DND-41 (cell line): ENCODE data around the gene SERINC2.

Source experiments
- ATAC-seq: fragments of 200-7000 bp; cut with Tn5 transposase; 3 replicates; pipeline ENCODE4 v1.9.1; 2021; ENCODE audit warnings: low read depth; ENCODE audit not compliant: insufficient read depth
- DNase-seq: peaks from one replicate; pipeline ENCODE4 v3.0.0-alpha.2; 2020
- H2AFZ ChIP-seq: 2 replicates; pipeline ENCODE4 v1.6.0; 2012; ENCODE audit warnings: low read depth, low read length
- H3K27ac ChIP-seq: 2 replicates; pipeline ENCODE4 v1.5.1; 2012; ENCODE audit warnings: low read length, inconsistent platforms
- H3K27me3 ChIP-seq: fragments of 200-600 bp; sonication (generic); 2 replicates; pipeline ENCODE4 v1.6.0; 2012; ENCODE audit warnings: low read length, mild to moderate bottlenecking, inconsistent platforms; ENCODE audit not compliant: insufficient read depth, poor library complexity
- H3K36me3 ChIP-seq: 2 replicates; pipeline ENCODE4 v1.5.1; 2012; ENCODE audit warnings: low read length, inconsistent platforms; ENCODE audit not compliant: insufficient read depth
- H3K4me1 ChIP-seq: 2 replicates; pipeline ENCODE4 v1.5.1; 2012; ENCODE audit warnings: mild to moderate bottlenecking, low read length; ENCODE audit not compliant: insufficient read depth
- H3K4me2 ChIP-seq: 2 replicates; pipeline ENCODE4 v1.6.0; 2012; ENCODE audit warnings: mild to moderate bottlenecking, moderate library complexity, low read length, inconsistent platforms; ENCODE audit not compliant: insufficient read depth
- H3K4me3 ChIP-seq, 2 experiments: fragments of 200-600 bp in 1 of 2; shearing (Covaris generic) in 1 of 2; 2 replicates each; pipeline ENCODE4 v1.5.1; 2012 to 2016; ENCODE audit warnings: inconsistent platforms in 2 of 2, low read length in 2 of 2, mild to moderate bottlenecking in 2 of 2, low read depth in 1 of 2, moderate library complexity in 1 of 2
- H3K79me2 ChIP-seq: 2 replicates; pipeline ENCODE4 v1.6.0; 2012; ENCODE audit warnings: low read length, inconsistent platforms; ENCODE audit not compliant: insufficient read depth
- H3K9ac ChIP-seq: 2 replicates; pipeline ENCODE4 v1.6.0; 2012; ENCODE audit warnings: low read depth, mild to moderate bottlenecking, inconsistent platforms, low read length, moderate library complexity
- H3K9me3 ChIP-seq: 2 replicates; pipeline ENCODE4 v1.5.1; 2012; ENCODE audit warnings: low read length, moderate library complexity, mild to moderate bottlenecking, inconsistent platforms; ENCODE audit not compliant: insufficient read depth, severe bottlenecking
- H4K20me1 ChIP-seq: 2 replicates; pipeline ENCODE4 v1.6.0; 2012; ENCODE audit warnings: low read length; ENCODE audit not compliant: insufficient read depth
- EZH2 ChIP-seq: IDR thresholded peaks from 3 replicates; pipeline ENCODE4 v1.6.1; 2012; ENCODE audit warnings: borderline replicate concordance, low read depth, mild to moderate bottlenecking, moderate library complexity, low read length, inconsistent platforms; ENCODE audit not compliant: severe bottlenecking
- TF ChIP-seq, protein P1 (sequence below): IDR thresholded peaks from 2 replicates; pipeline ENCODE4 v1.5.1; 2012; ENCODE audit warnings: borderline replicate concordance, low read length, moderate library complexity, mild to moderate bottlenecking; ENCODE audit not compliant: poor library complexity, severe bottlenecking; ENCODE audit errors: extremely low read depth

The SERINC2 gene

GRCh38 chr1:31413405-31414001 lies 490 bp downstream of the SERINC2 start:
- Histone ChIP-seq H2AFZ (0 out of 2 replicates have a peak overlapping the region, but pooled peaks have one; percentile 40), H3K36me3 (no peaks in the 10 kb centered on the region), H3K79me2 (no peaks in the 10 kb centered on the region), H3K4me1 (peaks cover 12% of the 10 kb centered on the region), H3K4me3 (peak overlapping the region in 1 of 2 experiments; percentile 40; a peak in 2 of 4 replicates), H3K4me2 (peak overlapping the region; percentile 67), H3K27ac (no peak overlapping the region), H3K9me3 (no peaks in the 10 kb centered on the region), H4K20me1 (no peaks in the 10 kb centered on the region), H3K27me3 (peaks cover 40% of the 10 kb centered on the region), H3K9ac (peak overlapping the region; percentile 47; the same call in 1 of the 2 replicates)
- peak; percentile 52; the same call in 2 of the 3 replicates for ATAC-seq
- DNase-seq, result no peak
- TF ChIP-seq EZH2, result peak; percentile 60
- TF ChIP-seq, protein P1, sequence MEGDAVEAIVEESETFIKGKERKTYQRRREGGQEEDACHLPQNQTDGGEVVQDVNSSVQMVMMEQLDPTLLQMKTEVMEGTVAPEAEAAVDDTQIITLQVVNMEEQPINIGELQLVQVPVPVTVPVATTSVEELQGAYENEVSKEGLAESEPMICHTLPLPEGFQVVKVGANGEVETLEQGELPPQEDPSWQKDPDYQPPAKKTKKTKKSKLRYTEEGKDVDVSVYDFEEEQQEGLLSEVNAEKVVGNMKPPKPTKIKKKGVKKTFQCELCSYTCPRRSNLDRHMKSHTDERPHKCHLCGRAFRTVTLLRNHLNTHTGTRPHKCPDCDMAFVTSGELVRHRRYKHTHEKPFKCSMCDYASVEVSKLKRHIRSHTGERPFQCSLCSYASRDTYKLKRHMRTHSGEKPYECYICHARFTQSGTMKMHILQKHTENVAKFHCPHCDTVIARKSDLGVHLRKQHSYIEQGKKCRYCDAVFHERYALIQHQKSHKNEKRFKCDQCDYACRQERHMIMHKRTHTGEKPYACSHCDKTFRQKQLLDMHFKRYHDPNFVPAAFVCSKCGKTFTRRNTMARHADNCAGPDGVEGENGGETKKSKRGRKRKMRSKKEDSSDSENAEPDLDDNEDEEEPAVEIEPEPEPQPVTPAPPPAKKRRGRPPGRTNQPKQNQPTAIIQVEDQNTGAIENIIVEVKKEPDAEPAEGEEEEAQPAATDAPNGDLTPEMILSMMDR, result no peak

DNA sequence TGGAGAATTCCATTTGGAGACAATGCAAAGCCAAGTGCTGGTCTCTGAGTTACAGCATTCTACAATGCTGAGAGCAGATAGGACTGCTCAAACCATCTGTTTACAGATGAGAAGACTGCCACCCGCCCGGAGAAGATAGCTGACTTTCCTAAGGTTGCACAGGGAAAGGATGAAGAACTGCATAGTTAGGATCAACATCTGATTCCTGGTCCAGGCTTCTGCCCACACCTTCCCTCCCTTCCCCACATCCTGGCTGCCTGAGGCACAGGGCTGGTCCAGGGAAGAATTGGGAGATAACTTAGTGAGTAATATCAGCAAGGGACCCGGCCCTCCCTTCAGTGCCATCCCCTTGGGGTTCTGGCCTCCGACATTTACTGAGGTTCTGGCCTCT lies 2.0 kb downstream of the SERINC2 start:
- TF ChIP-seq, protein P1, result no peak
- TF ChIP-seq EZH2, result no peak
- H3K36me3 ChIP-seq, result no peaks in the 10 kb centered on the region
- peaks cover 39% of the 10 kb centered on the region for H3K27me3 ChIP-seq
- no peak for DNase-seq
- no peaks in the 10 kb centered on the region for H4K20me1 ChIP-seq
- ATAC-seq, result no peak
- no peak overlapping the region for H3K4me3 ChIP-seq
- no peak overlapping the region for H3K4me2 ChIP-seq
- H2AFZ ChIP-seq, result no peak overlapping the region
- H3K79me2 ChIP-seq, result no peaks in the 10 kb centered on the region
- no peak overlapping the region for H3K27ac ChIP-seq
- H3K4me1 ChIP-seq, result peaks cover 12% of the 10 kb centered on the region
- no peak overlapping the region for H3K9ac ChIP-seq
- no peaks in the 10 kb centered on the region for H3K9me3 ChIP-seq

- no peak overlapping the region for H3K9ac ChIP-seq
- TF ChIP-seq, protein P1, result no peak
- no peak for TF ChIP-seq EZH2
- DNase-seq, result no peak
- ATAC-seq, result no peak
- no peaks in the 10 kb centered on the region for H3K9me3 ChIP-seq
- H2AFZ ChIP-seq, result no peak overlapping the region
- H3K36me3 ChIP-seq, result no peaks in the 10 kb centered on the region
- no peaks in the 10 kb centered on the region for H4K20me1 ChIP-seq
- peaks cover 12% of the 10 kb centered on the region for H3K4me1 ChIP-seq
- no peak overlapping the region for H3K4me3 ChIP-seq
- H3K4me2 ChIP-seq, result no peak overlapping the region
- H3K79me2 ChIP-seq, result no peaks in the 10 kb centered on the region
- peaks cover 37% of the 10 kb centered on the region for H3K27me3 ChIP-seq
- no peak overlapping the region for H3K27ac ChIP-seq
Observed at GRCh38 chr1:31415658-31416057, 2.6 kb downstream of the SERINC2 start.
